NB4 (cell line): ENCODE data around the gene CARD19.

Experiments used
- DNase-seq: peaks from one replicate; pipeline ENCODE4 v3.0.0; 2010; ENCODE audit warnings: low read depth
- H3K4me3 ChIP-seq: one replicate; pipeline ENCODE4 v1.5.1; 2011; ENCODE audit warnings: mild to moderate bottlenecking, low read depth, low read length, moderate library complexity
- CTCF ChIP-seq: IDR thresholded peaks from one replicate; pipeline ENCODE4 v1.5.1; 2012; ENCODE audit warnings: low read depth, low read length
- MYC ChIP-seq: IDR thresholded peaks from 2 replicates; pipeline ENCODE4 v1.6.1; 2011; ENCODE audit warnings: low read depth, low read length
- POLR2A ChIP-seq: IDR thresholded peaks from 2 replicates; pipeline ENCODE4 v1.6.1; 2011; ENCODE audit warnings: mild to moderate bottlenecking; ENCODE audit not compliant: insufficient read length; ENCODE audit errors: extremely low read depth
- TF ChIP-seq, protein P1 (sequence below): IDR thresholded peaks from 2 replicates; pipeline ENCODE4 v1.6.1; 2011; ENCODE audit warnings: low read depth, low read length

Gene CARD19

GRCh38 chr9:93059011-93059714 is 36.9 kb upstream of the CARD19 start:
- H3K4me3 ChIP-seq = peak overlapping the region; percentile 77
- DNase-seq = peak; percentile 75
- no peak for TF ChIP-seq MYC
- TF ChIP-seq, protein P1, sequence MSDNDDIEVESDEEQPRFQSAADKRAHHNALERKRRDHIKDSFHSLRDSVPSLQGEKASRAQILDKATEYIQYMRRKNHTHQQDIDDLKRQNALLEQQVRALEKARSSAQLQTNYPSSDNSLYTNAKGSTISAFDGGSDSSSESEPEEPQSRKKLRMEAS = no peak
- TF ChIP-seq CTCF = no peak
- no peak for TF ChIP-seq POLR2A

DNA sequence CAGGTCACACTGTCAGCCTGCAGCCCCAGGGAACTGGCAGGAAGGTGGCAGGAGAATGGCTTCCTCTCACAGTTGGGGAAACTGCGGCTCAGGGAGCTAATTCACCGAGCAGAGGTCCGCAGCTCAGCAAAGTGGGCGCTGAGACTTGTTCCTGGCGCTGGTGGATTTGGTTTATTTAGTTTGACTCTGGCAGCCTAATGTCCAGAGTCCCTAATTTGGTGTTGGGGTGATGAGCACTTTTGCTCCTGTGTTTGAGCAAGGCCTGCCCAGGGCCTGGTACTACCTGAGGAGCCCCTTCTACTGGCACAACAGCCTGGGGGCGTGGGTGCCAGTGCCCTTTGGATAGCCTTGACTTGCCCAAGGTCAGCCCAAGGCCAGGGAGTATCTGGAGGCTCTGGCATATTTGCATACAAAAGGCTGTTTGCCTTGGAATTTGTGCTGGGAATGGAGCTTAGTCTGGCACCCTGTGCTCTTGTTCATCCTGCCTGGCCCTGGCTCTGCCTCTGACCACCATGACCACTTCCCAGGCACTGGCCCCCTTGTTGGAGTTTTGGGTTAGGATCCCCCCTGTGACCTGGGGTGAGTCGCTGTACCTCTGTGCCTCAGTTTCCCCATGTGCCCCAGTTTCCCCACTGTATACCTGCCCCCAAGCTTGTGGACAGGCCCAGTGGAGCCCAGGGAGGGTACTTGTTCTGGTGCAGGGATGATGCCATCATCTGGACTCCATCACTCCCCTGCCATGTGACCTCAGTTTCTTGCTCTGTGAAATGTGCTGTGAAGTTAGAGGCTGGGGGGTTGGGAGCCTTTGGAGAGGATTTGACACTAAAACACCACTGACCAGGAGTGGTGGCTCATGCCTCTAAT is 36.1 kb upstream of the CARD19 start:
- DNase-seq = no peak
- H3K4me3 ChIP-seq = peak overlapping the region; percentile 77
- TF ChIP-seq MYC (peak; percentile 30; the same call in 1 of the 2 replicates), CTCF (no peak)

- no peak for TF ChIP-seq POLR2A
- H3K4me3 ChIP-seq = peak overlapping the region; percentile 77
- no peak for DNase-seq
Observed at GRCh38 chr9:93060746-93061259, 35.2 kb upstream of the CARD19 start.

DNA sequence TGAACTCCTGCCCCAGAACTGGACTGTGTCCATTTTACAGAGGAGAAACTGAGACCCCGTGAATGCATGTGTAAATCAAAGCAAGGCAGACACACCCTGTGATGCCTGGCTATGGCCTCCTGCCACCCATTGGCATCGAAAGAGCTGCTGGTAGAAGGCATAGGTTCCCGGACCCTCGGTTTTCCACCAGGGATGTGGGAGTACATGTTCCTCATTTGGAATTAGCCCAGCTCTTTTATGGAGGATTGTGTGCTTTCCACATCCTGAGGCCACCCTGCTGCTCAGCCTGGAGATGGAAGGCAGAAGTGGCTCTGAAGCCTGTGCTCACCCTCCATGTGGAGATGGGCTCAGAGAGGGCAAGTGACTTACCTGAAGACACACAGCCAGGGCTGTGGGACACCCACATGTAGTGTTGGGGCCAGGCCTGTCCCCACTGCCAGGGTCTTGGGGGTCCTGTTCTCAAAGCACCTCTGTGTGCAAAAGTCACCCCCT is 34.7 kb upstream of the CARD19 start:
- H3K4me3 ChIP-seq = peak overlapping the region; percentile 77
- DNase-seq = no peak
- TF ChIP-seq MYC (no peak), POLR2A (no peak), CTCF (no peak)
- TF ChIP-seq, protein P1 = no peak

DNA sequence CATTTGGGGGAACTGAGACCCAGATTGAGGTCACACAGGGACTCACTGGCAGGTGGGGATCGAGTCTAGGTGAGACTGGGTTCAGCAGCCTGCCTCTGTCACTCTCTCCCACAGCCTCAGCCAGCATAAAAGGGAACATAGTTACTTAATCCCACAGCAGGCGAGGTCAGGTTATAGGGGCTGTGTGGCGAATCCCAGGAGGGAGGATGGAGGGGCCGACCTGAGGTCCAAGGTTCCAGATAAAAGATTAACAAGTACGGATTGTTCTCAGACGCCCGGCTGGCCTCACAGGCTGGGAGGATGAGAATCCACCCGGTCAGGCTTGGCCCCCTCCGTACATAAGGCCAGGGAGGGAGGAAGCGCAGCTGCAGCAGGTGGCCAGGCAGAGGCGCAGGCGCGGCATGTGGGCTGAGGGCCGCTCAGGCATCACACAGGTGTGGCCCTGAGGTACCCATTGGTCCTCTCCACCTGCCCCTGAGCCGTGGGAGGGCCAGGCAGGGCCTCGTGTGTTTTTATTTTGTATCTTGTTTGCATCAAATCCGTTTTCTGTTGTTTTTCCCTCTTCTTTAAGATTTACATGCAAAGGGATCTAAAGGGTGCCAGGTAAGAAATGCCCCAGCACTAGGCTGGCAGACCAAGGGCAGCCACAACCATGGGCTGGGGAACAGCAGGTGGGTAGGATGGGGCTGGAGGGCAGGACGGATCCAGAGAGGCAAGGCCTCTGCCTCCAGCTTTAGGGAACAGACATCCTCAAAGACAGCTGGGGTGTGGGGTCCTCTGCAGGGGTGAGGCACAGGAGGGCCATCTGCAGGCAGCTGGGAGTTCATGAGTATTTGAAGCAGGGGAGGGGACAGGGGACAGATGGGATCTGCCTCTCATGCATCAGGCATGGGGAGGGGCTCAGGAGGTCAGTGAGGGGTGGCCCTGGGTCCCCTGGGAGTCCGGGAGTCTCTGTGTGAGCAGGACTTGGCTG is 33.9 kb upstream of the CARD19 start:
- DNase-seq = no peak
- no peak overlapping the region for H3K4me3 ChIP-seq
- TF ChIP-seq, protein P1 = no peak
- TF ChIP-seq MYC = no peak
- no peak for TF ChIP-seq POLR2A
- no peak for TF ChIP-seq CTCF
